ENCODE results near the gene RASSF6.

- no peak for TF ChIP-seq POLR2AphosphoS5 (IDR thresholded peaks at IDR 0.05; ENCODE audit: borderline replicate concordance, low read depth, low read length)
- no peak for TF ChIP-seq EZH2 (IDR thresholded peaks at IDR 0.05)
- TF ChIP-seq FOXP2 (optimal IDR thresholded peaks at IDR 0.05; ENCODE audit: control extremely low read depth, extremely low read length, insufficient read depth) = no peak
Observed at GRCh38 chr4:73620115-73620792, at the start of gene RASSF6.

Measured in SK-N-MC (cell line).